ENCODE measurements around the gene RAB6D.
"Not testable (repeated sequence)": the region's sequence is repeated elsewhere in the genome, so short reads cannot be mapped to it uniquely, and the experiment has no call there.

DNA sequence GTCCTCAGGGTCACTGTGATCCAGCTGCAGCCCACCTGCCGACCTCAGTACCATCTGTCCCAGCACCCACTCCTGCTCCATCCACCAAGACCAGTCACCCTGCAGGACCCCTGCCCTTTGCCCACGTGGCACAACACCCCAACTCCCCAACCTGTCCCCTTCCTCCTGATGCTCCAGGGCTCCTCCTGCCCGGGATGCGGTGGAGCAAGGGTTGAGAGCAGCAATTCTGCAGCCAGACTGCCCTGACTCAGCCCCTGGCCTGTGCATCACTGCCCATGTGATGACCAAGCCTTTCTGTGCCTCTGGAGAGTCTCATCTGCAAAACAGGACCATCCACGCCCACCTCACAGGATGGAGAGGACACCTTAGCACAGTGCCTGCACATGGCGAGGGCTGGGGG lies 24.9 kb upstream of the RAB6D start:
- not testable (repeated sequence) for TF ChIP-seq ARNT (IDR thresholded peaks at IDR 0.05); ZNF207 (IDR thresholded peaks at IDR 0.05; ENCODE audit: borderline replicate concordance); JUNB (CRISPR knock-in tag; IDR thresholded peaks at IDR 0.05; ENCODE audit: borderline replicate concordance); KDM2A (CRISPR knock-in tag; IDR thresholded peaks at IDR 0.05; ENCODE audit: borderline replicate concordance, low read depth); EZH2 (conservative IDR thresholded peaks at IDR 0.05; ENCODE audit: low read depth, low read length)
- TF ChIP-seq, protein P1, sequence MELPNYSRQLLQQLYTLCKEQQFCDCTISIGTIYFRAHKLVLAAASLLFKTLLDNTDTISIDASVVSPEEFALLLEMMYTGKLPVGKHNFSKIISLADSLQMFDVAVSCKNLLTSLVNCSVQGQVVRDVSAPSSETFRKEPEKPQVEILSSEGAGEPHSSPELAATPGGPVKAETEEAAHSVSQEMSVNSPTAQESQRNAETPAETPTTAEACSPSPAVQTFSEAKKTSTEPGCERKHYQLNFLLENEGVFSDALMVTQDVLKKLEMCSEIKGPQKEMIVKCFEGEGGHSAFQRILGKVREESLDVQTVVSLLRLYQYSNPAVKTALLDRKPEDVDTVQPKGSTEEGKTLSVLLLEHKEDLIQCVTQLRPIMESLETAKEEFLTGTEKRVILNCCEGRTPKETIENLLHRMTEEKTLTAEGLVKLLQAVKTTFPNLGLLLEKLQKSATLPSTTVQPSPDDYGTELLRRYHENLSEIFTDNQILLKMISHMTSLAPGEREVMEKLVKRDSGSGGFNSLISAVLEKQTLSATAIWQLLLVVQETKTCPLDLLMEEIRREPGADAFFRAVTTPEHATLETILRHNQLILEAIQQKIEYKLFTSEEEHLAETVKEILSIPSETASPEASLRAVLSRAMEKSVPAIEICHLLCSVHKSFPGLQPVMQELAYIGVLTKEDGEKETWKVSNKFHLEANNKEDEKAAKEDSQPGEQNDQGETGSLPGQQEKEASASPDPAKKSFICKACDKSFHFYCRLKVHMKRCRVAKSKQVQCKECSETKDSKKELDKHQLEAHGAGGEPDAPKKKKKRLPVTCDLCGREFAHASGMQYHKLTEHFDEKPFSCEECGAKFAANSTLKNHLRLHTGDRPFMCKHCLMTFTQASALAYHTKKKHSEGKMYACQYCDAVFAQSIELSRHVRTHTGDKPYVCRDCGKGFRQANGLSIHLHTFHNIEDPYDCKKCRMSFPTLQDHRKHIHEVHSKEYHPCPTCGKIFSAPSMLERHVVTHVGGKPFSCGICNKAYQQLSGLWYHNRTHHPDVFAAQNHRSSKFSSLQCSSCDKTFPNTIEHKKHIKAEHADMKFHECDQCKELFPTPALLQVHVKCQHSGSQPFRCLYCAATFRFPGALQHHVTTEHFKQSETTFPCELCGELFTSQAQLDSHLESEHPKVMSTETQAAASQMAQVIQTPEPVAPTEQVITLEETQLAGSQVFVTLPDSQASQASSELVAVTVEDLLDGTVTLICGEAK (IDR thresholded peaks at IDR 0.05): not testable (repeated sequence)
- TF ChIP-seq, protein P1 (CRISPR knock-in tag; IDR thresholded peaks at IDR 0.05): not testable (repeated sequence)
- TF ChIP-seq, protein P2, sequence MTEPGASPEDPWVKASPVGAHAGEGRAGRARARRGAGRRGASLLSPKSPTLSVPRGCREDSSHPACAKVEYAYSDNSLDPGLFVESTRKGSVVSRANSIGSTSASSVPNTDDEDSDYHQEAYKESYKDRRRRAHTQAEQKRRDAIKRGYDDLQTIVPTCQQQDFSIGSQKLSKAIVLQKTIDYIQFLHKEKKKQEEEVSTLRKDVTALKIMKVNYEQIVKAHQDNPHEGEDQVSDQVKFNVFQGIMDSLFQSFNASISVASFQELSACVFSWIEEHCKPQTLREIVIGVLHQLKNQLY (CRISPR knock-in tag; IDR thresholded peaks at IDR 0.05): not testable (repeated sequence)
- TF ChIP-seq, protein P3, sequence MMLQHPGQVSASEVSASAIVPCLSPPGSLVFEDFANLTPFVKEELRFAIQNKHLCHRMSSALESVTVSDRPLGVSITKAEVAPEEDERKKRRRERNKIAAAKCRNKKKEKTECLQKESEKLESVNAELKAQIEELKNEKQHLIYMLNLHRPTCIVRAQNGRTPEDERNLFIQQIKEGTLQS (CRISPR knock-in tag; IDR thresholded peaks at IDR 0.05): not testable (repeated sequence)
- TF ChIP-seq, protein P4, sequence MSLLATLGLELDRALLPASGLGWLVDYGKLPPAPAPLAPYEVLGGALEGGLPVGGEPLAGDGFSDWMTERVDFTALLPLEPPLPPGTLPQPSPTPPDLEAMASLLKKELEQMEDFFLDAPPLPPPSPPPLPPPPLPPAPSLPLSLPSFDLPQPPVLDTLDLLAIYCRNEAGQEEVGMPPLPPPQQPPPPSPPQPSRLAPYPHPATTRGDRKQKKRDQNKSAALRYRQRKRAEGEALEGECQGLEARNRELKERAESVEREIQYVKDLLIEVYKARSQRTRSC (CRISPR knock-in tag; IDR thresholded peaks at IDR 0.05; ENCODE audit: low read depth): not testable (repeated sequence)
- TF ChIP-seq, protein P5, sequence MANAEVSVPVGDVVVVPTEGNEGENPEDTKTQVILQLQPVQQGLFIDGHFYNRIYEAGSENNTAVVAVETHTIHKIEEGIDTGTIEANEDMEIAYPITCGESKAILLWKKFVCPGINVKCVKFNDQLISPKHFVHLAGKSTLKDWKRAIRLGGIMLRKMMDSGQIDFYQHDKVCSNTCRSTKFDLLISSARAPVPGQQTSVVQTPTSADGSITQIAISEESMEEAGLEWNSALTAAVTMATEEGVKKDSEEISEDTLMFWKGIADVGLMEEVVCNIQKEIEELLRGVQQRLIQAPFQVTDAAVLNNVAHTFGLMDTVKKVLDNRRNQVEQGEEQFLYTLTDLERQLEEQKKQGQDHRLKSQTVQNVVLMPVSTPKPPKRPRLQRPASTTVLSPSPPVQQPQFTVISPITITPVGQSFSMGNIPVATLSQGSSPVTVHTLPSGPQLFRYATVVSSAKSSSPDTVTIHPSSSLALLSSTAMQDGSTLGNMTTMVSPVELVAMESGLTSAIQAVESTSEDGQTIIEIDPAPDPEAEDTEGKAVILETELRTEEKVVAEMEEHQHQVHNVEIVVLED (CRISPR knock-in tag; IDR thresholded peaks at IDR 0.05; ENCODE audit: borderline replicate concordance): not testable (repeated sequence)
